Stimulated activated memory B cell treated with anti-CD40 and anti-IgM and Interleukin-4, amounts not matched to agents 10 μg/mL and 1 μg/mL and 100 μg/mL, for 72 hours (primary cell): Measurements from ENCODE around the gene ADGRG7.

ENCODE experiments used
- ATAC-seq: fragments of 150-1000 bp; cut with Tn5 transposase; 2 replicates; pipeline ENCODE4 v1.10.0; 2021
- H3K27ac Mint-ChIP-seq: one replicate; pipeline ENCODE4 v1.8.0; 2022; ENCODE audit warnings: mild to moderate bottlenecking, mixed read lengths
- H3K27me3 Mint-ChIP-seq: one replicate; pipeline ENCODE4 v1.8.0; 2022; ENCODE audit warnings: mixed read lengths
- H3K36me3 Mint-ChIP-seq: one replicate; pipeline ENCODE4 v1.8.0; 2022; ENCODE audit warnings: mixed read lengths
- H3K4me1 Mint-ChIP-seq: one replicate; pipeline ENCODE4 v1.8.0; 2022; ENCODE audit warnings: mixed read lengths
- H3K4me3 Mint-ChIP-seq: one replicate; pipeline ENCODE4 v1.8.0; 2022; ENCODE audit warnings: mild to moderate bottlenecking, moderate library complexity, mixed read lengths
- H3K9me3 Mint-ChIP-seq: one replicate; pipeline ENCODE4 v1.8.0; 2022; ENCODE audit warnings: mixed read lengths

The ADGRG7 gene

GRCh38 chr3:100614941-100615340, 5.5 kb downstream of the ADGRG7 start:
- H3K36me3 Mint-ChIP-seq: no peaks in the 10 kb centered on the region
- ATAC-seq: no peak
- no peaks in the 10 kb centered on the region for H3K9me3 Mint-ChIP-seq
- H3K27ac Mint-ChIP-seq: no peak overlapping the region
- no peak overlapping the region for H3K4me3 Mint-ChIP-seq
- no peaks in the 10 kb centered on the region for H3K4me1 Mint-ChIP-seq
- peaks cover 29% of the 10 kb centered on the region for H3K27me3 Mint-ChIP-seq

- no peak for ATAC-seq
- no peaks in the 10 kb centered on the region for H3K4me1 Mint-ChIP-seq
- H3K36me3 Mint-ChIP-seq: no peaks in the 10 kb centered on the region
- no peaks in the 10 kb centered on the region for H3K9me3 Mint-ChIP-seq
- H3K27ac Mint-ChIP-seq: no peak overlapping the region
- H3K27me3 Mint-ChIP-seq: peaks cover 22% of the 10 kb centered on the region
- no peak overlapping the region for H3K4me3 Mint-ChIP-seq
Measured at GRCh38 chr3:100615684-100616083, 6.3 kb downstream of the ADGRG7 start.

- no peak for ATAC-seq
- H3K9me3 Mint-ChIP-seq: peaks cover 8% of the 10 kb centered on the region
- H3K4me3 Mint-ChIP-seq: no peak overlapping the region
Measured at GRCh38 chr3:100621251-100621650, 11.8 kb downstream of the ADGRG7 start.

GRCh38 chr3:100627491-100627890, 18.1 kb downstream of the ADGRG7 start:
- no peak for ATAC-seq
- H3K27ac Mint-ChIP-seq: no peak overlapping the region
- no peaks in the 10 kb centered on the region for H3K36me3 Mint-ChIP-seq
- H3K4me3 Mint-ChIP-seq: no peak overlapping the region
- peaks cover 13% of the 10 kb centered on the region for H3K27me3 Mint-ChIP-seq
- no peaks in the 10 kb centered on the region for H3K4me1 Mint-ChIP-seq
- H3K9me3 Mint-ChIP-seq: peaks cover 8% of the 10 kb centered on the region

More at GRCh38 chr3:100621251-100621650, 11.8 kb downstream of the ADGRG7 start:
- no peak overlapping the region for H3K27ac Mint-ChIP-seq
- H3K4me1 Mint-ChIP-seq: no peaks in the 10 kb centered on the region
- no peaks in the 10 kb centered on the region for H3K36me3 Mint-ChIP-seq
- peaks cover 11% of the 10 kb centered on the region for H3K27me3 Mint-ChIP-seq

GRCh38 chr3:100629421-100630127, 20.2 kb downstream of the ADGRG7 start:
- Mint-ChIP-seq H3K4me1 (no peaks in the 10 kb centered on the region), H3K36me3 (no peaks in the 10 kb centered on the region), H3K27ac (no peak overlapping the region), H3K27me3 (peaks cover 21% of the 10 kb centered on the region), H3K4me3 (no peak overlapping the region), H3K9me3 (peaks cover 5% of the 10 kb centered on the region)
- ATAC-seq: no peak

GRCh38 chr3:100630664-100631063, 21.3 kb downstream of the ADGRG7 start:
- H3K4me3 Mint-ChIP-seq: no peak overlapping the region
- H3K9me3 Mint-ChIP-seq: no peaks in the 10 kb centered on the region
- H3K27ac Mint-ChIP-seq: no peak overlapping the region
- ATAC-seq: no peak
- H3K27me3 Mint-ChIP-seq: peaks cover 21% of the 10 kb centered on the region
- no peaks in the 10 kb centered on the region for H3K36me3 Mint-ChIP-seq
- no peaks in the 10 kb centered on the region for H3K4me1 Mint-ChIP-seq

- no peaks in the 10 kb centered on the region for H3K36me3 Mint-ChIP-seq
- no peak overlapping the region for H3K27ac Mint-ChIP-seq
- H3K4me3 Mint-ChIP-seq: no peak overlapping the region
- no peak for ATAC-seq
- peaks cover 21% of the 10 kb centered on the region for H3K27me3 Mint-ChIP-seq
- H3K9me3 Mint-ChIP-seq: no peaks in the 10 kb centered on the region
- H3K4me1 Mint-ChIP-seq: no peaks in the 10 kb centered on the region
Measured at GRCh38 chr3:100631236-100631635, 21.8 kb downstream of the ADGRG7 start.

GRCh38 chr3:100634493-100635272, 25.3 kb downstream of the ADGRG7 start:
- Mint-ChIP-seq H3K4me1 (no peaks in the 10 kb centered on the region), H3K36me3 (no peaks in the 10 kb centered on the region), H3K9me3 (no peaks in the 10 kb centered on the region), H3K27me3 (peaks cover 8% of the 10 kb centered on the region), H3K4me3 (no peak overlapping the region), H3K27ac (no peak overlapping the region)
- peak; percentile 53 for ATAC-seq

GRCh38 chr3:100635273-100635701, 25.9 kb downstream of the ADGRG7 start:
- Mint-ChIP-seq H3K27me3 (peaks cover 8% of the 10 kb centered on the region), H3K4me1 (no peaks in the 10 kb centered on the region), H3K4me3 (no peak overlapping the region), H3K27ac (no peak overlapping the region), H3K36me3 (no peaks in the 10 kb centered on the region), H3K9me3 (no peaks in the 10 kb centered on the region)
- no peak for ATAC-seq

- H3K4me1 Mint-ChIP-seq: peaks cover 9% of the 10 kb centered on the region
Measured at GRCh38 chr3:100637197-100637631, 27.8 kb downstream of the ADGRG7 start.

GRCh38 chr3:100640633-100641032, 31.2 kb downstream of the ADGRG7 start:
- H3K27ac Mint-ChIP-seq: no peak overlapping the region
- H3K9me3 Mint-ChIP-seq: no peaks in the 10 kb centered on the region
- H3K4me3 Mint-ChIP-seq: no peak overlapping the region
- peaks cover 9% of the 10 kb centered on the region for H3K27me3 Mint-ChIP-seq
- no peak for ATAC-seq
- H3K36me3 Mint-ChIP-seq: no peaks in the 10 kb centered on the region
- H3K4me1 Mint-ChIP-seq: peaks cover 9% of the 10 kb centered on the region

More at GRCh38 chr3:100637197-100637631, 27.8 kb downstream of the ADGRG7 start:
- Mint-ChIP-seq H3K4me3 (no peak overlapping the region), H3K36me3 (no peaks in the 10 kb centered on the region), H3K9me3 (no peaks in the 10 kb centered on the region), H3K27ac (no peak overlapping the region), H3K27me3 (peaks cover 8% of the 10 kb centered on the region)
- peak; percentile 7 for ATAC-seq

- H3K4me3 Mint-ChIP-seq: no peak overlapping the region
- no peaks in the 10 kb centered on the region for H3K9me3 Mint-ChIP-seq
- peaks cover 9% of the 10 kb centered on the region for H3K4me1 Mint-ChIP-seq
- ATAC-seq: peak; percentile 62
- H3K36me3 Mint-ChIP-seq: no peaks in the 10 kb centered on the region
- H3K27me3 Mint-ChIP-seq: peaks cover 19% of the 10 kb centered on the region
- no peak overlapping the region for H3K27ac Mint-ChIP-seq
Measured at GRCh38 chr3:100641471-100642032, 32.2 kb downstream of the ADGRG7 start.

- Mint-ChIP-seq H3K27me3 (peaks cover 24% of the 10 kb centered on the region), H3K36me3 (no peaks in the 10 kb centered on the region), H3K4me3 (no peak overlapping the region), H3K9me3 (no peaks in the 10 kb centered on the region), H3K27ac (no peak overlapping the region), H3K4me1 (peaks cover 16% of the 10 kb centered on the region)
- ATAC-seq: no peak
Measured at GRCh38 chr3:100645913-100646312, 36.5 kb downstream of the ADGRG7 start.

- peaks cover 24% of the 10 kb centered on the region for H3K27me3 Mint-ChIP-seq
- no peaks in the 10 kb centered on the region for H3K36me3 Mint-ChIP-seq
- H3K27ac Mint-ChIP-seq: no peak overlapping the region
- H3K4me3 Mint-ChIP-seq: no peak overlapping the region
- ATAC-seq: no peak
- H3K9me3 Mint-ChIP-seq: no peaks in the 10 kb centered on the region
- H3K4me1 Mint-ChIP-seq: peaks cover 12% of the 10 kb centered on the region
Measured at GRCh38 chr3:100647171-100647570, 37.8 kb downstream of the ADGRG7 start.

GRCh38 chr3:100647657-100648056, 38.3 kb downstream of the ADGRG7 start:
- H3K36me3 Mint-ChIP-seq: no peaks in the 10 kb centered on the region
- no peak overlapping the region for H3K4me3 Mint-ChIP-seq
- peaks cover 12% of the 10 kb centered on the region for H3K4me1 Mint-ChIP-seq
- no peaks in the 10 kb centered on the region for H3K9me3 Mint-ChIP-seq
- H3K27ac Mint-ChIP-seq: no peak overlapping the region
- no peak for ATAC-seq
- peaks cover 24% of the 10 kb centered on the region for H3K27me3 Mint-ChIP-seq
